ENCODE data around the gene SACM1L.
"Not testable (repeated sequence)": the region's sequence is repeated elsewhere in the genome, so short reads cannot be mapped to it uniquely, and the experiment has no call there.

SACM1L gene

DNA sequence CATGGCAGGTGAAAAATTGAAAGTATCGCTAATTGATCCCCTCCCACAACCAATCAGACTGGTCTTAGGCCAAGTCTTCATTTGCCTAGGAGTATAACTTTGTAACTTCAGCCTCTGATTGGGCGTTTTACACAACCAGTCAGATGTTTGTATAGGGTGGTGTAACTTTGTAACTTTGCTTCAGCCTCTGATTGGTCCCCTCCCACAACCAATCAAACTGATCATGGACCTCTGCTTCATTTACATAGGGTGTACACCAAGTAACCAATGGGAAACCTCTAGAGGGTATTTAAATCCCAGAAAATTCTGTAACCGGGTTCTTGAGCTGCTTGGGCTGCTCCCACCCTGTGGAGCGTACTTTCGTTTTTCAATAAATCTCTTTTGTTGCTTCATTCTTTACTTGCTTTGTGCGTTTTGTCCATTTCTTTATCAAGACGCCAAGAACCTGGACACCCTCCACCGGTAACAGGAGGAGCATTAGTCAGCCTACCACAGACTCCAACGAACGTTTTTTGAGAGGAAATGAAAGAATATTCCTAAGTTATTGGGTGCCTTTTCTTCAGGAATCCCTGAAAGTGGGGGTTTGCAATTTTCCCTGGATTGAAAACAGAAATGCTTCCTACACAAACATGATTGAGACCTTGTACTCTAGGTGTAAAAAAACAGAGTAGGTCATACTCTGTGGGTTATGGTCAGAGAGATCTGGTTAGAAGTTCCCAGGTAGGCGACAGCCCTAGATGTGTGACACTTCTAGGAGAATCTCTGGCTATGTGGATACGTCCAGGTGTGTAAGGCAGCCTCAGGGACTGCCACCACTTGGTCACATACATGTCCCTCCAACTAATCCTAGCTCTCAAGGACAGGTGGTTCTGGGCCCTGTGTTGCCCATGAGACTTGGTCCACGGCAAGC, 5.5 kb upstream of the SACM1L start (continued):
- TF ChIP-seq ZNF843 (tag by site-specific recombination; IDR thresholded peaks at IDR 0.05) (no peak), SCRT1 (tag by site-specific recombination; IDR thresholded peaks at IDR 0.05; ENCODE audit: borderline replicate concordance) (no peak), ZNF2 (tag by site-specific recombination; IDR thresholded peaks at IDR 0.05) (no peak), ZNF350 (tag by site-specific recombination; IDR thresholded peaks at IDR 0.05) (no peak), ZFP41 (tag by site-specific recombination; IDR thresholded peaks at IDR 0.05; ENCODE audit: borderline replicate concordance) (no peak)

GRCh38 chr3:45684327-45684892, 4.8 kb upstream of the SACM1L start:
- Histone ChIP-seq H3K9me3 (ENCODE audit: control insufficient read depth, insufficient read depth, low read depth, low read length) (no peaks in the 10 kb centered on the region), H3K36me3 (ENCODE audit: control insufficient read depth in 2 of 2, insufficient read depth in 1 of 2, low read length in 2 of 2) (peaks cover 0 to 14% of the 10 kb centered on the region in 2 experiments; a peak in 1 of 3 replicates), H3K27ac (ENCODE audit: extremely low read depth, low read depth, low read length) (no peak overlapping the region), H3K4me1 (ENCODE audit: control insufficient read depth, insufficient read depth, low read length) (no peaks in the 10 kb centered on the region), H3K4me3 (ENCODE audit: low read depth, low read length) (no peak overlapping the region)
- ChIA-PET CTCF (interaction anchor here (0.6 kb wide), 1 partner anchor 224 kb away, joined by 3 read pairs; no protein-coding TSS in a partner anchor), POLR2A (interaction anchor here (0.6 kb wide), 1 partner anchor 31 kb away, joined by 6 read pairs; no protein-coding TSS in a partner anchor)
- TF ChIP-seq ZBTB10 (tag by site-specific recombination; IDR thresholded peaks at IDR 0.05) (no peak), ZNF404 (tag by site-specific recombination; IDR thresholded peaks at IDR 0.05) (no peak), ZNF518A (tag by site-specific recombination; conservative IDR thresholded peaks at IDR 0.05; ENCODE audit: low read depth) (no peak), ZNF501 (tag by site-specific recombination; IDR thresholded peaks at IDR 0.05) (no peak), ZNF350 (tag by site-specific recombination; IDR thresholded peaks at IDR 0.05) (no peak), ZBTB1 (tag by site-specific recombination; IDR thresholded peaks at IDR 0.05) (no peak), ZNF112 (tag by site-specific recombination; IDR thresholded peaks at IDR 0.05) (no peak), ZNF394 (tag by site-specific recombination; IDR thresholded peaks at IDR 0.05; ENCODE audit: borderline replicate concordance) (no peak)

GRCh38 chr3:45685722-45686121, 3.5 kb upstream of the SACM1L start:
- CTCF ChIA-PET; H3K27ac ChIP-seq (ENCODE audit: extremely low read depth, low read depth, low read length); POLR2A ChIA-PET; H3K4me1 ChIP-seq (ENCODE audit: control insufficient read depth, insufficient read depth, low read length); H3K4me3 ChIP-seq (ENCODE audit: low read depth, low read length); H3K36me3 ChIP-seq (ENCODE audit: control insufficient read depth in 2 of 2, insufficient read depth in 1 of 2, low read length in 2 of 2); H3K9me3 ChIP-seq (ENCODE audit: control insufficient read depth, insufficient read depth, low read depth, low read length): not testable (repeated sequence)

All from HEK293 (cell line).